ENCODE measurements around the gene PRTFDC1. TPM values are rescaled to one million over a fixed set of nuclear protein-coding genes. Genes with fewer than 3 reads are reported as not detected.

The PRTFDC1 gene
- total and polyA plus RNA-seq, 2 of the 8 experiments (the other 6 are each of a cell fraction or from before 2014, with no cell fraction given): 5.9 to 6.6 TPM

DNA sequence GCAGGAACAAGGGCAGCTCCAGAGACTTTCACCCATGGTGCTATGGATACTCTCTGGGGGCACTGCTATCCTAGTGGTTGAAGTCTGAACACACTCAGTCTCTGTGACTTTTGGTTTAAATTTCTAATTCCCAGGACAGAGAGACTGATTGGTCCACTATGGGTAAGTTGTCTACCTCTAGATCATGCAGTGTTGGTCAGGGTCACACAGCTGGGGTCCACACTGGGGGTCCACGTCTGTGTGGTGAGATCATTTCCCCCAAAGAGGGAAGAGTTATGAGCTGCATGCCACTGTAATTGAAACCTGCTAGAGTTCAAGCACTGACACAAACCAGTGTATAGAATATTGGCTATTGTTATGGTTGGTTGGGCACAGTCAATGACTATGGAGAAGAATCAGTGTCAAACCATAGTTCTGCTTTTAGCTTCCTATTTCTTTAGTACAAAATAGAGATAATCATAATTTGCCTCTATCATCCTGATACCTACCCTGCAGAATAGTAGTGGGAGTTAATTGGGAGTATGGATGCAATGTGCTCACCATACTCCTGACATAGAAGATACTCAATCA, 101.6 kb downstream of the PRTFDC1 start (continued):
- TF ChIP-seq, protein P1, sequence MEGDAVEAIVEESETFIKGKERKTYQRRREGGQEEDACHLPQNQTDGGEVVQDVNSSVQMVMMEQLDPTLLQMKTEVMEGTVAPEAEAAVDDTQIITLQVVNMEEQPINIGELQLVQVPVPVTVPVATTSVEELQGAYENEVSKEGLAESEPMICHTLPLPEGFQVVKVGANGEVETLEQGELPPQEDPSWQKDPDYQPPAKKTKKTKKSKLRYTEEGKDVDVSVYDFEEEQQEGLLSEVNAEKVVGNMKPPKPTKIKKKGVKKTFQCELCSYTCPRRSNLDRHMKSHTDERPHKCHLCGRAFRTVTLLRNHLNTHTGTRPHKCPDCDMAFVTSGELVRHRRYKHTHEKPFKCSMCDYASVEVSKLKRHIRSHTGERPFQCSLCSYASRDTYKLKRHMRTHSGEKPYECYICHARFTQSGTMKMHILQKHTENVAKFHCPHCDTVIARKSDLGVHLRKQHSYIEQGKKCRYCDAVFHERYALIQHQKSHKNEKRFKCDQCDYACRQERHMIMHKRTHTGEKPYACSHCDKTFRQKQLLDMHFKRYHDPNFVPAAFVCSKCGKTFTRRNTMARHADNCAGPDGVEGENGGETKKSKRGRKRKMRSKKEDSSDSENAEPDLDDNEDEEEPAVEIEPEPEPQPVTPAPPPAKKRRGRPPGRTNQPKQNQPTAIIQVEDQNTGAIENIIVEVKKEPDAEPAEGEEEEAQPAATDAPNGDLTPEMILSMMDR (IDR thresholded peaks at IDR 0.05; ENCODE audit: control extremely low read depth in 1 of 3, insufficient read depth in 1 of 3, low read depth in 1 of 3, low read length in 3 of 3): no peak
- no peak for TF ChIP-seq SIRT6 (IDR thresholded peaks at IDR 0.05; ENCODE audit: low read length)
- TF ChIP-seq RBBP5 (IDR thresholded peaks at IDR 0.05; ENCODE audit: borderline replicate concordance, low read depth, low read length): no peak
- no peak for TF ChIP-seq MAFK (IDR thresholded peaks at IDR 0.05; ENCODE audit: low read depth, low read length)
- no peak for TF ChIP-seq FOSL1 (IDR thresholded peaks at IDR 0.05; ENCODE audit: insufficient read depth, low read depth, low read length)

Data from H1 (cell line).